ENCODE data around the gene CCDC196.
"Not testable (repeated sequence)": the region's sequence is repeated elsewhere in the genome, so short reads cannot be mapped to it uniquely, and the experiment has no call there.

Gene CCDC196

GRCh38 chr14:66496188-66496807 is 10.1 kb downstream of the CCDC196 start:
- no peak for DNase-seq

- no peak for DNase-seq
Measured at GRCh38 chr14:66496911-66497310, 10.7 kb downstream of the CCDC196 start.

GRCh38 chr14:66498311-66498710 is 12.1 kb downstream of the CCDC196 start:
- DNase-seq: no peak

- no peak for DNase-seq
Measured at GRCh38 chr14:66501592-66501991, 15.4 kb downstream of the CCDC196 start.

- DNase-seq: not testable (repeated sequence)
Measured at GRCh38 chr14:66502836-66503235, 16.7 kb downstream of the CCDC196 start.

- DNase-seq: no peak
Measured at GRCh38 chr14:66503532-66503931, 17.4 kb downstream of the CCDC196 start.

- DNase-seq: no peak
Measured at GRCh38 chr14:66507181-66507721, 21.1 kb downstream of the CCDC196 start.

- DNase-seq: peak; percentile 58 to 77 (median 67)
Measured at GRCh38 chr14:66507722-66508546, 21.8 kb downstream of the CCDC196 start, which contains the start of gene GPHN. TSS of gene GPHN (plus strand) at chr14:66508147.

GRCh38 chr14:66508547-66508845 is 22.3 kb downstream of the CCDC196 start:
- DNase-seq: no peak

GRCh38 chr14:66508846-66509621 is 22.9 kb downstream of the CCDC196 start:
- peak in 2 of 4 experiments; percentile 9 to 16 for DNase-seq

- DNase-seq: no peak
Measured at GRCh38 chr14:66509874-66510273, 23.7 kb downstream of the CCDC196 start.

- DNase-seq: no peak
Measured at GRCh38 chr14:66511849-66512248, 25.7 kb downstream of the CCDC196 start.

GRCh38 chr14:66514213-66514612 is 28.0 kb downstream of the CCDC196 start:
- no peak for DNase-seq

GRCh38 chr14:66530526-66530925 is 44.4 kb downstream of the CCDC196 start:
- DNase-seq: no peak

- DNase-seq: no peak
Measured at GRCh38 chr14:66539034-66539433, 52.9 kb downstream of the CCDC196 start.

GRCh38 chr14:66540038-66540437 is 53.9 kb downstream of the CCDC196 start:
- no peak for DNase-seq

- no peak for DNase-seq
Measured at GRCh38 chr14:66541627-66542026, 55.5 kb downstream of the CCDC196 start.

GRCh38 chr14:66543996-66544395 is 57.8 kb downstream of the CCDC196 start:
- no peak for DNase-seq

GRCh38 chr14:66545191-66545590 is 59.0 kb downstream of the CCDC196 start:
- not testable (repeated sequence) for DNase-seq

GRCh38 chr14:66545751-66546150 is 59.6 kb downstream of the CCDC196 start:
- DNase-seq: not testable (repeated sequence)

All from activated naive CD4-positive, alpha-beta T cell (primary cell).